GM12878 (cell line): Measurements from ENCODE around the gene SPOCK1. TPM values are rescaled to one million over a fixed set of nuclear protein-coding genes. Genes with fewer than 3 reads are reported as not detected.

Source experiments
- ATAC-seq: fragments of 200-7000 bp; cut with Tn5 transposase; 3 replicates; pipeline ENCODE4 v1.9.1; 2020; ENCODE audit warnings: mild to moderate bottlenecking, moderate library complexity
- BruUV-seq: library from RNA; stranded (reverse); fragments of 400-500 nt; replicated peaks from 2 replicates; lab custom pipeline; 2021; lab: Mats Ljungman, UMichigan
- CTCF ChIA-PET: fragments of 300-600 bp; sonication (Branson Sonifier 250); formaldehyde crosslinking; extraction: SDS; loops from one replicate; lab custom pipeline; 2021; ENCODE audit warnings: inconsistent platforms; lab: Yijun Ruan, JAX
- POLR2A ChIA-PET: fragments of 350-600 bp; formaldehyde crosslinking; extraction: SDS; loops from one replicate; lab custom pipeline; 2021; ENCODE audit warnings: inconsistent platforms; lab: Charles Lee
- RAD21 ChIA-PET: fragments of 300-600 bp; sonication (Branson Sonifier 250); formaldehyde crosslinking; loops from one replicate; lab custom pipeline; 2023; ENCODE audit warnings: antibody characterized with exemption; ENCODE audit not compliant: unreplicated experiment; lab: Charles Lee
- SMC1A ChIA-PET: fragments of 300-600 bp; sonication (Branson Sonifier 250); formaldehyde crosslinking; loops from one replicate; lab custom pipeline; 2023; ENCODE audit not compliant: unreplicated experiment, uncharacterized antibody; lab: Charles Lee
- DNase-seq: peaks from one replicate; pipeline ENCODE4 v3.0.0-alpha.2; 2011; ENCODE audit warnings: low read depth, low spot score
- FAIRE-seq: peaks from 3 replicates; lab custom pipeline; 2011; peaks lifted over from hg19 to GRCh38; lab: Jason Lieb, UNC
- H2AFZ ChIP-seq: 2 replicates; pipeline ENCODE4 v1.6.0; 2011; ENCODE audit warnings: low read depth, low read length, control low read depth; ENCODE audit not compliant: control insufficient read depth
- H3K27ac ChIP-seq: 2 replicates; pipeline ENCODE4 v1.5.1; 2011; ENCODE audit warnings: control low read depth; ENCODE audit not compliant: control insufficient read depth, insufficient read depth
- H3K27me3 ChIP-seq, 2 experiments: replicated peaks in 1 of 2; 2 replicates each; pipeline versions ENCODE4 v1.6.0 to v1.6.1; 2011; ENCODE audit warnings: low read length in 1 of 2; ENCODE audit not compliant: control insufficient read depth in 2 of 2, insufficient read depth in 2 of 2
- H3K36me3 ChIP-seq, 2 experiments: 2 replicates each; pipeline ENCODE4 v1.5.1; 2011; ENCODE audit warnings: low read length in 1 of 2; ENCODE audit not compliant: control insufficient read depth in 2 of 2, insufficient read depth in 2 of 2
- H3K4me1 ChIP-seq: 2 replicates; pipeline ENCODE4 v1.6.1; 2011; ENCODE audit warnings: mild to moderate bottlenecking, low read length, moderate library complexity, mixed read lengths; ENCODE audit not compliant: control insufficient read depth, insufficient read depth
- H3K4me2 ChIP-seq: 2 replicates; pipeline ENCODE4 v1.6.0; 2011; ENCODE audit warnings: control low read depth; ENCODE audit not compliant: control insufficient read depth, insufficient read depth
- H3K4me3 ChIP-seq: fragments of 200-600 bp; sonication (generic); 2 replicates; pipeline ENCODE4 v1.5.1; 2016
- H3K79me2 ChIP-seq: 2 replicates; pipeline ENCODE4 v1.6.0; 2011; ENCODE audit warnings: low read length; ENCODE audit not compliant: control insufficient read depth, insufficient read depth
- H3K9ac ChIP-seq: 2 replicates; pipeline ENCODE4 v1.8.0; 2011; ENCODE audit warnings: low read length, control low read depth, mixed read lengths; ENCODE audit not compliant: control insufficient read depth, insufficient read depth
- H3K9me3 ChIP-seq: replicated peaks from 3 replicates; pipeline ENCODE4 v1.5.1; 2011; ENCODE audit warnings: mild to moderate bottlenecking, low read length; ENCODE audit not compliant: control insufficient read depth, insufficient read depth
- H4K20me1 ChIP-seq: 2 replicates; pipeline ENCODE4 v1.6.0; 2011; ENCODE audit not compliant: control insufficient read depth, insufficient read depth
- BCL11A ChIP-seq: IDR thresholded peaks from 2 replicates; pipeline ENCODE4 v1.6.1; 2011; ENCODE audit warnings: low read depth, low read length
- CBX5 ChIP-seq: sonication (generic); IDR thresholded peaks from 2 replicates; pipeline ENCODE4 v1.6.1; 2016; ENCODE audit warnings: low read depth, moderate library complexity, mild to moderate bottlenecking, inconsistent platforms
- CEBPB ChIP-seq, 2 experiments: fragments of 150-350 bp in 1 of 2; IDR thresholded peaks; 2 replicates each; pipeline ENCODE4 v1.6.1; 2012 to 2014; ENCODE audit warnings: low read depth in 2 of 2, low read length in 2 of 2, borderline replicate concordance in 1 of 2, inconsistent platforms in 1 of 2
- EP300 ChIP-seq, 2 experiments: fragments of 150-350 bp in 1 of 2; IDR thresholded peaks; 2 replicates each; pipeline ENCODE4 v1.6.1; 2011 to 2012; ENCODE audit warnings: low read depth in 2 of 2, low read length in 2 of 2, borderline replicate concordance in 1 of 2, improper control_type of control experiment in 1 of 2, inconsistent platforms in 1 of 2; ENCODE audit not compliant: control insufficient read depth in 1 of 2
- ETV6 ChIP-seq, 2 experiments: fragments of 450-650 bp in 1 of 2; IDR thresholded peaks in 1 of 2; conservative IDR thresholded peaks in 1 of 2; 2 replicates each; pipeline ENCODE4 v1.6.1; 2014; ENCODE audit warnings: antibody characterized with exemption in 1 of 2, borderline replicate concordance in 1 of 2, low read depth in 1 of 2, mild to moderate bottlenecking in 1 of 2, moderate library complexity in 1 of 2
- GATAD2B ChIP-seq: fragments of 450-650 bp; conservative IDR thresholded peaks from 2 replicates; pipeline ENCODE4 v1.6.1; 2017; ENCODE audit warnings: low read depth, mild to moderate bottlenecking, moderate library complexity
- IRF3 ChIP-seq: fragments of 450-650 bp; IDR thresholded peaks from 2 replicates; pipeline ENCODE4 v1.6.1; 2014; ENCODE audit warnings: mild to moderate bottlenecking
- MEF2A ChIP-seq: IDR thresholded peaks from 2 replicates; pipeline ENCODE4 v1.6.1; 2011; ENCODE audit warnings: low read depth, mild to moderate bottlenecking, low read length, moderate library complexity; ENCODE audit not compliant: insufficient read depth
- MXI1 ChIP-seq: fragments of 150-350 bp; IDR thresholded peaks from 2 replicates; pipeline ENCODE4 v1.6.1; 2011; ENCODE audit warnings: low read depth, mild to moderate bottlenecking, inconsistent platforms, low read length, improper control_type of control experiment
- MYC ChIP-seq: IDR thresholded peaks from 2 replicates; pipeline ENCODE4 v1.6.1; 2011; ENCODE audit warnings: mild to moderate bottlenecking, low read length, moderate library complexity, inconsistent platforms; ENCODE audit not compliant: insufficient read depth, insufficient replicate concordance, insufficient read length, severe bottlenecking
- NR2C2 ChIP-seq: IDR thresholded peaks from 2 replicates; pipeline ENCODE4 v1.6.1; 2011; ENCODE audit warnings: borderline replicate concordance, low read depth; ENCODE audit not compliant: control insufficient read depth, insufficient read length
- NR2F1 ChIP-seq: fragments of 450-650 bp; conservative IDR thresholded peaks from 2 replicates; pipeline ENCODE4 v1.6.1; 2017; ENCODE audit warnings: mild to moderate bottlenecking
- RAD21 ChIP-seq: IDR thresholded peaks from 2 replicates; pipeline ENCODE4 v1.6.1; 2011; ENCODE audit warnings: mild to moderate bottlenecking, low read depth, low read length, moderate library complexity; ENCODE audit not compliant: insufficient read depth
- RCOR1 ChIP-seq: conservative IDR thresholded peaks from 2 replicates; pipeline ENCODE4 v1.6.1; 2012; ENCODE audit warnings: low read depth, low read length, improper control_type of control experiment
- SREBF2 ChIP-seq: IDR thresholded peaks from 2 replicates; pipeline ENCODE4 v1.6.1; 2012; ENCODE audit warnings: mild to moderate bottlenecking, low read length
- WGBS: methylation state at CpG from one replicate; pipeline ENCODE4 v1.1.6; 2016; ENCODE audit warnings: low lambda C conversion rate; ENCODE audit not compliant: insufficient replicate concordance, insufficient coverage; ENCODE audit errors: missing lambda C conversion rate; 5-methylcytosine and 5-hydroxymethylcytosine counted together
- in situ Hi-C: fragments of 300-500 bp; cut with MboI; formaldehyde crosslinking; loops from 9 replicates; pipeline ENCODE4 v1.14.3; 2018; ENCODE audit warnings: mixed read lengths
- intact Hi-C: fragments of 100-400 bp; cut with micrococcal nuclease; formaldehyde crosslinking; loops from one replicate; pipeline ENCODE4 v1.14.2; 2022; ENCODE audit not compliant: unreplicated experiment
- polyA plus RNA-seq, 11 experiments: library from polyadenylated mRNA; depleted of rRNA in 4 of 11; unstranded in 6 of 11; stranded (reverse) in 5 of 11; fragments of >200 nt; fragmentation: Nextera tagmentation in 4 of 11; fragmentation: Illumina TruSeq in 1 of 11; extraction: Ambion mirVana in 4 of 11; extraction: Trizol in 1 of 11; gene quantifications; 1 replicate in 1 of 11; 2 replicates in 10 of 11; pipeline versions ENCODE4 v1.2.1 to v1.2.3, GENCODE V29; 2011 to 2016; ENCODE audit warnings: inconsistent platforms in 2 of 11, missing spikeins in 2 of 11, low read depth in 1 of 11
- total RNA-seq, 4 experiments: library from RNA; depleted of rRNA in 3 of 4; stranded (reverse); fragments of >200 nt in 3 of 4; fragmentation: Illumina TruSeq in 1 of 4; extraction: Trizol in 1 of 4; gene quantifications; 2 replicates each; pipeline versions ENCODE4 v1.2.1 to v1.2.3, GENCODE V29; 2013 to 2021
- TF ChIP-seq, protein P1 (sequence below), 3 experiments: IDR thresholded peaks in 2 of 3; conservative IDR thresholded peaks in 1 of 3; 2 replicates each; pipeline ENCODE4 v1.5.1; 2011; ENCODE audit warnings: low read depth in 3 of 3, low read length in 3 of 3, mild to moderate bottlenecking in 3 of 3, control low read depth in 2 of 3, moderate library complexity in 2 of 3, inconsistent platforms in 1 of 3, mixed read lengths in 1 of 3; ENCODE audit not compliant: control insufficient read depth in 2 of 3, insufficient read depth in 1 of 3; ENCODE audit errors: extremely low read depth in 1 of 3
- TF ChIP-seq, protein P2 (sequence below): fragments of 450-650 bp; formaldehyde crosslinking; IDR thresholded peaks from 2 replicates; pipeline ENCODE4 v1.4.0; 2022; ENCODE audit warnings: mild to moderate bottlenecking, moderate library complexity

The SPOCK1 gene
- total and polyA plus RNA-seq, 10 of the 15 experiments (the other 5 are each of a cell fraction or from before 2014, with no cell fraction given): 0.06 to 0.68 (median 0.25) TPM; not detected in 3

GRCh38 chr5:137347865-137348264, 151.3 kb downstream of the SPOCK1 start:
- no peaks in the 10 kb centered on the region for H3K36me3 ChIP-seq
- RAD21 ChIA-PET: no interaction called here
- no peak overlapping the region for H3K9ac ChIP-seq
- DNase-seq: no peak
- no peak overlapping the region for H3K27ac ChIP-seq
- H3K27me3 ChIP-seq: peaks cover 0 to 2% of the 10 kb centered on the region in 2 experiments; a peak in 2 of 4 replicates
- SMC1A ChIA-PET: no interaction called here
- H4K20me1 ChIP-seq: no peaks in the 10 kb centered on the region
- intact Hi-C loops: no loop called here
- no peaks in the 10 kb centered on the region for H3K9me3 ChIP-seq
- POLR2A ChIA-PET: no interaction called here
- no TSS peak for BruUV-seq
- H3K4me1 ChIP-seq: no peaks in the 10 kb centered on the region
- H3K79me2 ChIP-seq: no peaks in the 10 kb centered on the region
- H3K4me3 ChIP-seq: no peak overlapping the region
- no peak overlapping the region for H2AFZ ChIP-seq
- ATAC-seq: no peak
- in situ Hi-C loops: loop anchor here (25.0 kb wide), 1 partner anchor 739 kb away; the partner anchor contains the start of gene WNT8A
- no peak overlapping the region for H3K4me2 ChIP-seq
- FAIRE-seq: no peak
- CTCF ChIA-PET: no interaction called here
- WGBS: 16% methylated on average over 3 of the region's 3 CpGs
- TF ChIP-seq, protein P1, sequence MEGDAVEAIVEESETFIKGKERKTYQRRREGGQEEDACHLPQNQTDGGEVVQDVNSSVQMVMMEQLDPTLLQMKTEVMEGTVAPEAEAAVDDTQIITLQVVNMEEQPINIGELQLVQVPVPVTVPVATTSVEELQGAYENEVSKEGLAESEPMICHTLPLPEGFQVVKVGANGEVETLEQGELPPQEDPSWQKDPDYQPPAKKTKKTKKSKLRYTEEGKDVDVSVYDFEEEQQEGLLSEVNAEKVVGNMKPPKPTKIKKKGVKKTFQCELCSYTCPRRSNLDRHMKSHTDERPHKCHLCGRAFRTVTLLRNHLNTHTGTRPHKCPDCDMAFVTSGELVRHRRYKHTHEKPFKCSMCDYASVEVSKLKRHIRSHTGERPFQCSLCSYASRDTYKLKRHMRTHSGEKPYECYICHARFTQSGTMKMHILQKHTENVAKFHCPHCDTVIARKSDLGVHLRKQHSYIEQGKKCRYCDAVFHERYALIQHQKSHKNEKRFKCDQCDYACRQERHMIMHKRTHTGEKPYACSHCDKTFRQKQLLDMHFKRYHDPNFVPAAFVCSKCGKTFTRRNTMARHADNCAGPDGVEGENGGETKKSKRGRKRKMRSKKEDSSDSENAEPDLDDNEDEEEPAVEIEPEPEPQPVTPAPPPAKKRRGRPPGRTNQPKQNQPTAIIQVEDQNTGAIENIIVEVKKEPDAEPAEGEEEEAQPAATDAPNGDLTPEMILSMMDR (IDR thresholded peaks at IDR 0.05 in 2 of 3, conservative IDR thresholded peaks at IDR 0.05 in 1 of 3; ENCODE audit: control insufficient read depth in 2 of 3, extremely low read depth in 1 of 3, insufficient read depth in 1 of 3, low read depth in 3 of 3, low read length in 3 of 3): no peak
- no peak for TF ChIP-seq EP300 (IDR thresholded peaks at IDR 0.05; ENCODE audit: borderline replicate concordance in 1 of 2, control insufficient read depth in 1 of 2, low read depth in 2 of 2, low read length in 2 of 2)
- TF ChIP-seq RAD21: no peak
- no peak for TF ChIP-seq NR2F1
- no peak for TF ChIP-seq ETV6 (conservative IDR thresholded peaks at IDR 0.05 in 1 of 2, IDR thresholded peaks at IDR 0.05 in 1 of 2; ENCODE audit: borderline replicate concordance in 1 of 2, low read depth in 1 of 2)
- TF ChIP-seq GATAD2B: no peak
- TF ChIP-seq SREBF2: no peak
- no peak for TF ChIP-seq CEBPB (IDR thresholded peaks at IDR 0.05; ENCODE audit: borderline replicate concordance in 1 of 2, low read depth in 2 of 2, low read length in 2 of 2)
- TF ChIP-seq MXI1: no peak
- no peak for TF ChIP-seq RCOR1
- TF ChIP-seq IRF3: no peak
- no peak for TF ChIP-seq CBX5
- no peak for TF ChIP-seq MYC
- TF ChIP-seq MEF2A: no peak
- no peak for TF ChIP-seq BCL11A
- no peak for TF ChIP-seq NR2C2
- TF ChIP-seq, protein P2, sequence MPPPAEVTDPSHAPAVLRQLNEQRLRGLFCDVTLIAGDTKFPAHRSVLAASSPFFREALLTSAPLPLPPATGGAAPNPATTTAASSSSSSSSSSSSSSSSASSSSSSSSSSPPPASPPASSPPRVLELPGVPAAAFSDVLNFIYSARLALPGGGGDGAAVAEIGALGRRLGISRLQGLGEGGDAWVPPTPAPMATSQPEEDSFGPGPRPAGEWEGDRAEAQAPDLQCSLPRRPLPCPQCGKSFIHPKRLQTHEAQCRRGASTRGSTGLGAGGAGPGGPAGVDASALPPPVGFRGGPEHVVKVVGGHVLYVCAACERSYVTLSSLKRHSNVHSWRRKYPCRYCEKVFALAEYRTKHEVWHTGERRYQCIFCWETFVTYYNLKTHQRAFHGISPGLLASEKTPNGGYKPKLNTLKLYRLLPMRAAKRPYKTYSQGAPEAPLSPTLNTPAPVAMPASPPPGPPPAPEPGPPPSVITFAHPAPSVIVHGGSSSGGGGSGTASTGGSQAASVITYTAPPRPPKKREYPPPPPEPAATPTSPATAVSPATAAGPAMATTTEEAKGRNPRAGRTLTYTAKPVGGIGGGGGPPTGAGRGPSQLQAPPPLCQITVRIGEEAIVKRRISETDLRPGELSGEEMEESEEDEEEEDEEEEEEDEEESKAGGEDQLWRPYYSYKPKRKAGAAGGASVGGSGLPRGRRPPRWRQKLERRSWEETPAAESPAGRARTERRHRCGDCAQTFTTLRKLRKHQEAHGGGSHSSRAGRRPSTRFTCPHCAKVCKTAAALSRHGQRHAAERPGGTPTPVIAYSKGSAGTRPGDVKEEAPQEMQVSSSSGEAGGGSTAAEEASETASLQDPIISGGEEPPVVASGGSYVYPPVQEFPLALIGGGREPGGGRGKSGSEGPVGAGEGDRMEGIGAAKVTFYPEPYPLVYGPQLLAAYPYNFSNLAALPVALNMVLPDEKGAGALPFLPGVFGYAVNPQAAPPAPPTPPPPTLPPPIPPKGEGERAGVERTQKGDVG (CRISPR knock-in tag): no peak
